HepG2 (cell line): ENCODE measurements around the gene IER2. TPM values are rescaled to one million over a fixed set of nuclear protein-coding genes. Genes with fewer than 3 reads are reported as not detected.
A peak's percentile ranks its signal among the peaks of the same experiment; 100 is the strongest.

ENCODE experiments used
- BCL3 ChIP-seq: sonication (generic); formaldehyde crosslinking; IDR thresholded peaks from 2 replicates; pipeline ENCODE4 v1.5.1; 2020; ENCODE audit warnings: mild to moderate bottlenecking, missing genetic modification reagents, moderate library complexity
- FOXA3 ChIP-seq: IDR thresholded peaks from 2 replicates; pipeline ENCODE4 v1.6.1; 2016; ENCODE audit warnings: missing genetic modification reagents, missing compliant biosample characterization
- HIVEP1 ChIP-seq: sonication (generic); formaldehyde crosslinking; IDR thresholded peaks from 2 replicates; pipeline ENCODE4 v1.4.0; 2020; ENCODE audit warnings: mild to moderate bottlenecking, missing genetic modification reagents
- SMC3 ChIP-seq: IDR thresholded peaks from 2 replicates; pipeline ENCODE4 v1.6.1; 2011; ENCODE audit warnings: low read length, improper control_type of control experiment
- SOX6 ChIP-seq, 2 experiments: fragments of 450-650 bp in 1 of 2; sonication (generic) in 1 of 2; formaldehyde crosslinking in 1 of 2; IDR thresholded peaks; 2 replicates each; pipeline versions ENCODE4 v1.4.0 to v1.6.1; 2017 to 2020; ENCODE audit warnings: antibody characterized with exemption in 1 of 2, mild to moderate bottlenecking in 1 of 2, missing genetic modification reagents in 1 of 2
- SP5 ChIP-seq: IDR thresholded peaks from 2 replicates; pipeline ENCODE4 v1.6.1; 2016; ENCODE audit warnings: low read depth, borderline replicate concordance
- STAG1 ChIP-seq: sonication (generic); formaldehyde crosslinking; IDR thresholded peaks from 2 replicates; pipeline ENCODE4 v1.4.0; 2020; ENCODE audit warnings: missing genetic modification reagents
- TEAD3 ChIP-seq: optimal IDR thresholded peaks from 2 replicates; pipeline ENCODE3; 2016; ENCODE audit warnings: borderline replicate concordance
- YY1 ChIP-seq: IDR thresholded peaks from 2 replicates; pipeline ENCODE4 v1.6.1; 2011; ENCODE audit warnings: low read length, low read depth, moderate library complexity, mild to moderate bottlenecking; ENCODE audit not compliant: insufficient read depth, insufficient replicate concordance
- ZBED4 ChIP-seq: sonication (generic); formaldehyde crosslinking; IDR thresholded peaks from 2 replicates; pipeline ENCODE4 v1.4.0; 2020; ENCODE audit warnings: missing genetic modification reagents, borderline replicate concordance
- ZBTB10 ChIP-seq: sonication (generic); formaldehyde crosslinking; IDR thresholded peaks from 2 replicates; pipeline ENCODE4 v1.4.0; 2020; ENCODE audit warnings: missing genetic modification reagents, borderline replicate concordance
- ZBTB4 ChIP-seq: sonication (generic); formaldehyde crosslinking; IDR thresholded peaks from 2 replicates; pipeline ENCODE4 v1.4.0; 2020; ENCODE audit warnings: missing genetic modification reagents, mild to moderate bottlenecking, borderline replicate concordance
- ZNF574 ChIP-seq: sonication (generic); formaldehyde crosslinking; IDR thresholded peaks from 2 replicates; pipeline ENCODE4 v1.4.0; 2020; ENCODE audit warnings: missing genetic modification reagents
- ZNF749 ChIP-seq: sonication (generic); formaldehyde crosslinking; IDR thresholded peaks from 2 replicates; pipeline ENCODE4 v1.8.0; 2022; ENCODE audit warnings: mild to moderate bottlenecking, missing genetic modification reagents, moderate library complexity, borderline replicate concordance
- polyA plus RNA-seq, 8 experiments: library from polyadenylated mRNA; depleted of rRNA in 3 of 8; stranded (reverse) in 7 of 8; unstranded in 1 of 8; fragments of >200 nt; fragmentation: Illumina TruSeq in 4 of 8; extraction: Trizol in 4 of 8; gene quantifications; 2 replicates each; pipeline versions ENCODE4 v1.2.1 to v1.2.3, GENCODE V29; 2011 to 2016; ENCODE audit warnings: low read depth in 4 of 8, missing spikeins in 1 of 8, mixed read lengths in 1 of 8; ENCODE audit not compliant: insufficient read depth in 1 of 8
- total RNA-seq, 5 experiments: library from RNA; depleted of rRNA; stranded (reverse); fragments of >200 nt; fragmentation: Illumina TruSeq; extraction: Trizol; gene quantifications; 2 replicates each; pipeline ENCODE4 v1.2.3, GENCODE V29; 2016; ENCODE audit warnings: low read depth in 1 of 5

Gene IER2
- total and polyA plus RNA-seq, 2 of the 13 experiments (the other 11 are each of a cell fraction or from before 2014, with no cell fraction given), result 10.1 to 14.3 TPM

- peak; percentile 62; the same call in 1 of the 2 replicates for TF ChIP-seq ZBED4 (CRISPR knock-in tag)
- peak; percentile 56; the same call in 1 of the 2 replicates for TF ChIP-seq HIVEP1 (CRISPR knock-in tag)
- 0 out of 2 replicates have a peak, but pooled peaks have one; percentile 13 for TF ChIP-seq ZBTB4
- TF ChIP-seq SMC3, result peak; percentile 13; the same call in 1 of the 2 replicates
- no peak for TF ChIP-seq SOX6 (IDR thresholded peaks at IDR 0.05)
- TF ChIP-seq SOX6 (CRISPR knock-in tag; IDR thresholded peaks at IDR 0.05), result peak; percentile 79
- 0 out of 2 replicates have a peak, but pooled peaks have one; percentile 40 for TF ChIP-seq SP5 (CRISPR knock-in tag)
- TF ChIP-seq ZBTB10 (CRISPR knock-in tag), result peak; percentile 99
- peak; percentile 48; the same call in 1 of the 2 replicates for TF ChIP-seq ZNF574 (CRISPR knock-in tag)
- peak; percentile 57 for TF ChIP-seq TEAD3 (CRISPR knock-in tag)
- TF ChIP-seq ZNF749, result no peak
- peak; percentile 49 for TF ChIP-seq YY1
- TF ChIP-seq STAG1 (CRISPR knock-in tag), result peak; percentile 8; the same call in 1 of the 2 replicates
- no peak for TF ChIP-seq BCL3
- TF ChIP-seq FOXA3, result peak; percentile 56; the same call in 1 of the 2 replicates
Measured at GRCh38 chr19:13128583-13128982, 21.6 kb upstream of the IER2 start (continued).
